GM18526 (cell line): ENCODE measurements around the gene ZBTB22.
A peak's percentile ranks its signal among the peaks of the same experiment; 100 is the strongest.

Source experiments
- POLR2A ChIP-seq: IDR thresholded peaks from 3 replicates; pipeline ENCODE4 v1.6.1; 2011; ENCODE audit not compliant: insufficient read length; ENCODE audit errors: extremely low read depth

Gene ZBTB22

GRCh38 chr6:33321227-33321626, 3.7 kb upstream of the ZBTB22 start:
- TF ChIP-seq POLR2A = no peak

GRCh38 chr6:33320315-33321181, 3.0 kb upstream of the ZBTB22 start:
- no peak for TF ChIP-seq POLR2A

GRCh38 chr6:33319939-33320314, 2.4 kb upstream of the ZBTB22 start:
- TF ChIP-seq POLR2A = no peak

- TF ChIP-seq POLR2A = no peak
Measured at GRCh38 chr6:33318426-33319073, 1.0 kb upstream of the ZBTB22 start.

GRCh38 chr6:33317419-33317668, 200 bp downstream of the ZBTB22 start:
- no peak for TF ChIP-seq POLR2A

GRCh38 chr6:33316603-33317418, 733 bp downstream of the ZBTB22 start:
- TF ChIP-seq POLR2A = no peak

GRCh38 chr6:33315793-33316602, 1.5 kb downstream of the ZBTB22 start:
- TF ChIP-seq POLR2A = no peak

- TF ChIP-seq POLR2A = no peak
Measured at GRCh38 chr6:33314943-33315792, 2.4 kb downstream of the ZBTB22 start.

- TF ChIP-seq POLR2A = no peak
Measured at GRCh38 chr6:33314515-33314942, 3.0 kb downstream of the ZBTB22 start.

- peak; percentile 81 for TF ChIP-seq POLR2A
Measured at GRCh38 chr6:33313709-33314514, 3.6 kb downstream of the ZBTB22 start, which contains the start of gene TAPBP. TAPBP (minus strand) TSS chr6:33314078; CDS start chr6:33314041, 37 bp downstream.

GRCh38 chr6:33313105-33313708, 4.3 kb downstream of the ZBTB22 start:
- no peak for TF ChIP-seq POLR2A

- no peak for TF ChIP-seq POLR2A
Measured at GRCh38 chr6:33312361-33313104, 5.0 kb downstream of the ZBTB22 start.
